NT2/D1 (cell line): ENCODE results near the gene HJV.

Source experiments
- SUZ12 ChIP-seq: IDR thresholded peaks from 2 replicates; pipeline ENCODE4 v1.6.1; 2011; ENCODE audit not compliant: insufficient read length, insufficient read depth; ENCODE audit errors: extremely low read depth
- YY1 ChIP-seq: IDR thresholded peaks from 2 replicates; pipeline ENCODE4 v1.6.1; 2011; ENCODE audit not compliant: insufficient read length, insufficient read depth
- ZNF274 ChIP-seq: IDR thresholded peaks from 2 replicates; pipeline ENCODE4 v1.6.1; 2011; ENCODE audit warnings: mild to moderate bottlenecking, low read depth, low read length

- TF ChIP-seq SUZ12 = no peak
- TF ChIP-seq ZNF274 = no peak
- no peak for TF ChIP-seq YY1
Observed at GRCh38 chr1:146022403-146023127, 1.0 kb upstream of the HJV start.
